CD4-positive, alpha-beta T cell (primary cell): ENCODE measurements around the gene SLIT2. TPM values are rescaled to one million over a fixed set of nuclear protein-coding genes. Genes with fewer than 3 reads are reported as not detected.

Source experiments
- ATAC-seq: fragments of 200-7000 bp; cut with Tn5 transposase; one replicate; pipeline ENCODE4 v1.10.0; 2022; ENCODE audit warnings: mild to moderate bottlenecking; ENCODE audit not compliant: poor library complexity
- CTCF ChIA-PET: fragments of 350-600 bp; sonication (Branson Sonifier 250); formaldehyde crosslinking; loops from one replicate; lab custom pipeline; 2021; ENCODE audit warnings: antibody characterized with exemption, inconsistent platforms; lab: Charles Lee
- POLR2A ChIA-PET: fragments of 350-600 bp; sonication (Branson Sonifier 250); formaldehyde crosslinking; loops from one replicate; lab custom pipeline; 2021; ENCODE audit warnings: antibody characterized with exemption, inconsistent platforms; lab: Charles Lee
- DNase-seq, 14 experiments: peaks; one replicate each; pipeline ENCODE4 v3.0.0-alpha.2; 2013 to 2020; ENCODE audit warnings: mixed read lengths in 2 of 14
- H3K27ac ChIP-seq, 2 donors: one replicate each; pipeline versions ENCODE4 v1.5.1 to v1.7.0; 2013; ENCODE audit warnings: low read length in 2 of 2, low read depth in 1 of 2, mild to moderate bottlenecking in 1 of 2
- H3K27me3 ChIP-seq, 2 experiments: 1 replicate in 1 of 2; 2 replicates in 1 of 2; pipeline versions ENCODE4 v1.6.1 to v1.7.0; 2013; ENCODE audit warnings: low read length in 2 of 2, control low read depth in 1 of 2, mild to moderate bottlenecking in 1 of 2, moderate library complexity in 1 of 2; ENCODE audit not compliant: insufficient read depth in 2 of 2, control insufficient read depth in 1 of 2
- H3K36me3 ChIP-seq: one replicate; pipeline ENCODE4 v1.6.1; 2013; ENCODE audit warnings: low read length, control low read depth; ENCODE audit not compliant: insufficient read depth
- H3K4me1 ChIP-seq: one replicate; pipeline ENCODE4 v1.6.1; 2013; ENCODE audit warnings: low read length, control low read depth; ENCODE audit not compliant: insufficient read depth
- H3K4me3 ChIP-seq: one replicate; pipeline ENCODE4 v1.5.1; 2013; ENCODE audit warnings: mild to moderate bottlenecking, low read length, moderate library complexity
- H3K9me3 ChIP-seq, 2 experiments: 1 replicate in 1 of 2; 2 replicates in 1 of 2; pipeline versions ENCODE4 v1.6.1 to v1.7.0; 2013; ENCODE audit warnings: low read length in 2 of 2, mild to moderate bottlenecking in 2 of 2, control low read depth in 1 of 2, moderate library complexity in 1 of 2; ENCODE audit not compliant: control insufficient read depth in 1 of 2, insufficient read depth in 1 of 2
- H3K27ac Mint-ChIP-seq: one replicate; pipeline ENCODE4 v1.8.0; 2020; ENCODE audit warnings: mixed read lengths
- H3K27me3 Mint-ChIP-seq: one replicate; pipeline ENCODE4 v1.8.0; 2021; ENCODE audit warnings: mixed read lengths
- H3K36me3 Mint-ChIP-seq: one replicate; pipeline ENCODE4 v1.8.0; 2021; ENCODE audit warnings: low read depth, mixed read lengths
- H3K4me1 Mint-ChIP-seq: one replicate; pipeline ENCODE4 v1.8.0; 2021; ENCODE audit warnings: low read depth, mixed read lengths
- H3K4me3 Mint-ChIP-seq: one replicate; pipeline ENCODE4 v1.8.0; 2020; ENCODE audit warnings: mild to moderate bottlenecking, mixed read lengths
- H3K9me3 Mint-ChIP-seq: one replicate; pipeline ENCODE4 v1.8.0; 2020; ENCODE audit warnings: mixed read lengths
- CTCF ChIP-seq: fragments of 200-600 bp; IDR thresholded peaks from one replicate; pipeline ENCODE4 v1.8.0; 2022; ENCODE audit warnings: antibody characterized with exemption, mild to moderate bottlenecking
- intact Hi-C, 2 experiments: fragments of 100-400 bp; cut with DNase I in 1 of 2; cut with micrococcal nuclease in 1 of 2; formaldehyde crosslinking; loops; one replicate each; pipeline versions ENCODE4 v1.15.1 to v1.9.0; 2023 to 2025; cut with DNase I, micrococcal nuclease
- total RNA-seq, 174 experiments: library from RNA in 2 of 174; stranded (reverse) in 2 of 174; gene quantifications; one replicate each; pipeline ENCODE4 v1.2.3 and lab custom pipeline; 2021 to 2026

SLIT2 gene
- total RNA-seq, 2 experiments from 2014 or later: not detected

- ChIA-PET CTCF (no interaction called here), POLR2A (no interaction called here)
- no peak overlapping the region for H3K27ac ChIP-seq
- peaks cover 53% of the 10 kb centered on the region for H3K27me3 Mint-ChIP-seq
- H3K27ac Mint-ChIP-seq: no peak overlapping the region
- no peaks in the 10 kb centered on the region for H3K36me3 ChIP-seq
- H3K4me3 Mint-ChIP-seq: no peak overlapping the region
- no peak for ATAC-seq
- H3K9me3 ChIP-seq: peaks cover 0 to 32% of the 10 kb centered on the region in 2 experiments
- H3K4me1 Mint-ChIP-seq: peaks cover 11% of the 10 kb centered on the region
- no peak overlapping the region for H3K4me3 ChIP-seq
- DNase-seq: no peak
- no peaks in the 10 kb centered on the region for H3K9me3 Mint-ChIP-seq
- peaks cover 5% of the 10 kb centered on the region for H3K4me1 ChIP-seq
- TF ChIP-seq CTCF: no peak
- intact Hi-C loops: no loop called here
- H3K36me3 Mint-ChIP-seq: no peaks in the 10 kb centered on the region
- peaks cover 38 to 63% of the 10 kb centered on the region in 2 experiments for H3K27me3 ChIP-seq
These were observed 3.0 kb downstream of the SLIT2 start for GRCh38 chr4:20254511-20255250.

GRCh38 chr4:20255251-20255586 lies 3.5 kb downstream of the SLIT2 start:
- ChIA-PET POLR2A (no interaction called here), CTCF (no interaction called here)
- no peak overlapping the region for H3K27ac Mint-ChIP-seq
- Histone ChIP-seq H3K4me3 (no peak overlapping the region), H3K27ac (no peak overlapping the region), H3K9me3 (peaks cover 0 to 32% of the 10 kb centered on the region in 2 experiments), H3K27me3 (peaks cover 38 to 59% of the 10 kb centered on the region in 2 experiments), H3K36me3 (no peaks in the 10 kb centered on the region), H3K4me1 (peaks cover 5% of the 10 kb centered on the region)
- no peak for TF ChIP-seq CTCF
- peaks cover 11% of the 10 kb centered on the region for H3K4me1 Mint-ChIP-seq
- DNase-seq (no peak), ATAC-seq (no peak)
- intact Hi-C loops: no loop called here
- H3K4me3 Mint-ChIP-seq: no peak overlapping the region
- H3K9me3 Mint-ChIP-seq: no peaks in the 10 kb centered on the region
- no peaks in the 10 kb centered on the region for H3K36me3 Mint-ChIP-seq
- peaks cover 50% of the 10 kb centered on the region for H3K27me3 Mint-ChIP-seq

- CTCF ChIA-PET: no interaction called here
- no peak overlapping the region for H3K27ac Mint-ChIP-seq
These were observed 4.1 kb downstream of the SLIT2 start for GRCh38 chr4:20255823-20256222.

More at GRCh38 chr4:20255823-20256222, 4.1 kb downstream of the SLIT2 start:
- H3K36me3 ChIP-seq: no peaks in the 10 kb centered on the region
- Mint-ChIP-seq H3K36me3 (no peaks in the 10 kb centered on the region), H3K4me3 (no peak overlapping the region), H3K4me1 (peaks cover 6% of the 10 kb centered on the region), H3K27me3 (peaks cover 47% of the 10 kb centered on the region), H3K9me3 (no peaks in the 10 kb centered on the region)
- peaks cover 35 to 53% of the 10 kb centered on the region in 2 experiments for H3K27me3 ChIP-seq
- peaks cover 0 to 32% of the 10 kb centered on the region in 2 experiments for H3K9me3 ChIP-seq
- intact Hi-C loops: no loop called here
- ATAC-seq (no peak), DNase-seq (no peak)
- no peak for TF ChIP-seq CTCF
- H3K4me1 ChIP-seq: peaks cover 5% of the 10 kb centered on the region
- no peak overlapping the region for H3K4me3 ChIP-seq
- no peak overlapping the region for H3K27ac ChIP-seq
- POLR2A ChIA-PET: no interaction called here
